ENCODE data around the gene TADA2B. TPM values are rescaled to one million over a fixed set of nuclear protein-coding genes. Genes with fewer than 3 reads are reported as not detected.

Gene TADA2B
- total and polyA plus RNA-seq, 2 donors, result 8.8 to 15.2 TPM

DNA sequence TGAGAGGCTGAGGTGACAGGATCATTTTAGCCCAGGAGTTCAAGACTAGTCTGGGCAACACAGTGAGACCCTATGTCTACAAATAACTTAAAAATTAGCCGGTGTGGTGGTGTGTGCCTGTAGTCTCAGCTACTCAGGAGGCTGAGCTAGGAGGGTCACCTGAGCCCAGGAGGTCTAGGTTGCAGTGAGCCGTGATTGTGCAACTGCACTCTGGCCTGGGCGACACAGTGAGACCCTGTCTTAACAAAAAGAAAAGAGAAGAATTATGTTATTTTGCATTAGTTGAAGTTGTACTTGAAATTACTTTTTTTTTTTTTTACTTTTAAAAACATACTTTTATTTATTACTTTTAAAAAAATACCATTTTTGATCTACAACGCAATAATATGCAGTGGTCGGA, 21.8 kb upstream of the TADA2B start:
- Histone ChIP-seq H3K36me3 (ENCODE audit: control insufficient read depth in 2 of 2, insufficient read depth in 2 of 2, low read length in 1 of 2) (peaks cover 64 to 67% of the 10 kb centered on the region in 2 donors), H3K27ac (ENCODE audit: low read depth in 1 of 2, low read length in 1 of 2) (no peak overlapping the region)
- WGBS, result 77% methylated on average over 5 of the region's 5 CpGs

GRCh38 chr4:7021930-7022664, 21.1 kb upstream of the TADA2B start:
- peaks cover 63% of the 10 kb centered on the region in 2 donors for H3K36me3 ChIP-seq (ENCODE audit: control insufficient read depth in 2 of 2, insufficient read depth in 2 of 2, low read length in 1 of 2)
- H3K4me1 ChIP-seq (ENCODE audit: control insufficient read depth in 2 of 2, insufficient read depth in 2 of 2, low read length in 2 of 2), result no peaks in the 10 kb centered on the region
- no peak for DNase-seq (ENCODE audit: low read depth in 6 of 9, low spot score in 9 of 9)
- H3K4me3 ChIP-seq (ENCODE audit: low read length in 2 of 2), result no peak overlapping the region
- no peaks in the 10 kb centered on the region for H3K9me3 ChIP-seq (ENCODE audit: control insufficient read depth in 2 of 2, insufficient read depth in 1 of 2, low read length in 1 of 2)
- no peaks in the 10 kb centered on the region for H3K27me3 ChIP-seq (ENCODE audit: control insufficient read depth in 2 of 2, insufficient read depth in 1 of 2, low read length in 1 of 2)
- 93% methylated on average over 13 of the region's 13 CpGs for WGBS
- H3K27ac ChIP-seq (ENCODE audit: low read depth in 1 of 2, low read length in 1 of 2), result no peak overlapping the region

More for the DNA sequence above, 21.8 kb upstream of the TADA2B start:
- no peak for DNase-seq (ENCODE audit: low read depth in 6 of 9, low spot score in 9 of 9)
- Histone ChIP-seq H3K4me1 (ENCODE audit: control insufficient read depth in 2 of 2, insufficient read depth in 2 of 2, low read length in 2 of 2) (no peaks in the 10 kb centered on the region), H3K27me3 (ENCODE audit: control insufficient read depth in 2 of 2, insufficient read depth in 1 of 2, low read length in 1 of 2) (no peaks in the 10 kb centered on the region), H3K9me3 (ENCODE audit: control insufficient read depth in 2 of 2, insufficient read depth in 1 of 2, low read length in 1 of 2) (no peaks in the 10 kb centered on the region), H3K4me3 (ENCODE audit: low read length in 2 of 2) (no peak overlapping the region)

GRCh38 chr4:7023486-7023885, 19.7 kb upstream of the TADA2B start:
- no peak overlapping the region for H3K4me3 ChIP-seq (ENCODE audit: low read length in 2 of 2)
- no peaks in the 10 kb centered on the region for H3K27me3 ChIP-seq (ENCODE audit: control insufficient read depth in 2 of 2, insufficient read depth in 1 of 2, low read length in 1 of 2)
- no peak overlapping the region for H3K27ac ChIP-seq (ENCODE audit: low read depth in 1 of 2, low read length in 1 of 2)
- no peaks in the 10 kb centered on the region for H3K9me3 ChIP-seq (ENCODE audit: control insufficient read depth in 2 of 2, insufficient read depth in 1 of 2, low read length in 1 of 2)
- DNase-seq (ENCODE audit: low read depth in 6 of 9, low spot score in 9 of 9), result no peak
- H3K36me3 ChIP-seq (ENCODE audit: control insufficient read depth in 2 of 2, insufficient read depth in 2 of 2, low read length in 1 of 2), result peaks cover 59 to 62% of the 10 kb centered on the region in 2 donors
- WGBS, result 98% methylated on average over 16 of the region's 16 CpGs
- no peaks in the 10 kb centered on the region for H3K4me1 ChIP-seq (ENCODE audit: control insufficient read depth in 2 of 2, insufficient read depth in 2 of 2, low read length in 2 of 2)

DNA sequence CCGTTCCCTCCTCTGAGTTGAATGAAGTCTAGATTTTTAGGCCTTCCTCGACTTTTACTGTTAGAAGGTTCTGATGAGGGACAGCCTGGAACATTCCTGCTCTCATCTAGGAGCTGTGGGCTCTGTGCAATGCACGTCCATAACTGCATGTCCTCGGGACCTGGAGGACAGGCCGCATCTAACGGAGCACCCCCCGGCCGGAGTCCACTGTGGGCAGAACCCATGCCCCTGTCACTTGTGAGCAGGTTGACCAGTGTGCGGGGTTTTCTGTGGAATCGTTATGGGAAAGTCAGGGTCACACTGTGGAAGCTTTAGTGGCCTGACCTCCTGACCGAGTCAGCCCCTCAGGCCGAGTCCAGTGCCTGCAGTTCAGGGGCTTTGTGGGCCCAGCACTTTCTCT, 19.3 kb upstream of the TADA2B start:
- no peak for DNase-seq (ENCODE audit: low read depth in 6 of 9, low spot score in 9 of 9)
- no peaks in the 10 kb centered on the region for H3K27me3 ChIP-seq (ENCODE audit: control insufficient read depth in 2 of 2, insufficient read depth in 1 of 2, low read length in 1 of 2)
- H3K27ac ChIP-seq (ENCODE audit: low read depth in 1 of 2, low read length in 1 of 2), result no peak overlapping the region
- no peaks in the 10 kb centered on the region for H3K4me1 ChIP-seq (ENCODE audit: control insufficient read depth in 2 of 2, insufficient read depth in 2 of 2, low read length in 2 of 2)
- H3K9me3 ChIP-seq (ENCODE audit: control insufficient read depth in 2 of 2, insufficient read depth in 1 of 2, low read length in 1 of 2), result no peaks in the 10 kb centered on the region
- no peak overlapping the region for H3K4me3 ChIP-seq (ENCODE audit: low read length in 2 of 2)
- WGBS, result 97% methylated on average over 12 of the region's 12 CpGs
- H3K36me3 ChIP-seq (ENCODE audit: control insufficient read depth in 2 of 2, insufficient read depth in 2 of 2, low read length in 1 of 2), result peaks cover 57 to 63% of the 10 kb centered on the region in 2 donors

GRCh38 chr4:7024336-7024890, 18.8 kb upstream of the TADA2B start:
- Histone ChIP-seq H3K9me3 (ENCODE audit: control insufficient read depth in 2 of 2, insufficient read depth in 1 of 2, low read length in 1 of 2) (no peaks in the 10 kb centered on the region), H3K36me3 (ENCODE audit: control insufficient read depth in 2 of 2, insufficient read depth in 2 of 2, low read length in 1 of 2) (peaks cover 55 to 58% of the 10 kb centered on the region in 2 donors), H3K4me1 (ENCODE audit: control insufficient read depth in 2 of 2, insufficient read depth in 2 of 2, low read length in 2 of 2) (no peaks in the 10 kb centered on the region), H3K27ac (ENCODE audit: low read depth in 1 of 2, low read length in 1 of 2) (no peak overlapping the region), H3K27me3 (ENCODE audit: control insufficient read depth in 2 of 2, insufficient read depth in 1 of 2, low read length in 1 of 2) (no peaks in the 10 kb centered on the region), H3K4me3 (ENCODE audit: low read length in 2 of 2) (no peak overlapping the region)
- WGBS, result 93% methylated on average over 19 of the region's 19 CpGs
- DNase-seq (ENCODE audit: low read depth in 6 of 9, low spot score in 9 of 9), result no peak

DNA sequence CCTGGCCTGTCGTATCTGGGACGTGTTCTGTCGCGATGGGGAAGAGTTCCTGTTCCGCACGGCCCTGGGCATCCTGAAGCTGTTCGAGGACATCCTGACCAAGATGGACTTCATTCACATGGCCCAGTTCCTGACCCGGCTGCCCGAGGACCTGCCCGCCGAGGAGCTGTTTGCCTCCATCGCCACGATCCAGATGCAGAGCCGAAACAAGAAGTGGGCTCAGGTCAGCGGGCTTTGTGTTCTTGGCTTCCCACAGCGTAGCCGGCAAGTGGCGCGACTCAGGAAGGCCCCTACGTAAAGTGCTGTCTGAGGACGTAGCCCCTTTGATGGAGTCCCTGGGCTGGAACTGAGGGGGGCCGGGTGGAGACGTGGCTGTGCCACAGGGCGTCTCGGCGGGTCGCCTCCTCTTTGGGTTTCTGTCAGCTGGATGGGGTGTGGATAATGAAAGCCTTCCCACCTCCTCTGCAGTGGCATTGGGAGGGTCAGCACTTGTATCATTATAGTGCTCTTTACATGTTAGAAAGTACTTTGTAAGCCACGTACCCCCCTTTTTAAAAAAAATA, 18.1 kb upstream of the TADA2B start:
- Histone ChIP-seq H3K9me3 (ENCODE audit: control insufficient read depth in 2 of 2, insufficient read depth in 1 of 2, low read length in 1 of 2) (peaks cover 0 to 4% of the 10 kb centered on the region in 2 donors), H3K36me3 (ENCODE audit: control insufficient read depth in 2 of 2, insufficient read depth in 2 of 2, low read length in 1 of 2) (peaks cover 56 to 64% of the 10 kb centered on the region in 2 donors), H3K4me3 (ENCODE audit: low read length in 2 of 2) (no peak overlapping the region), H3K4me1 (ENCODE audit: control insufficient read depth in 2 of 2, insufficient read depth in 2 of 2, low read length in 2 of 2) (no peaks in the 10 kb centered on the region), H3K27me3 (ENCODE audit: control insufficient read depth in 2 of 2, insufficient read depth in 1 of 2, low read length in 1 of 2) (no peaks in the 10 kb centered on the region), H3K27ac (ENCODE audit: low read depth in 1 of 2, low read length in 1 of 2) (no peak overlapping the region)
- DNase-seq (ENCODE audit: low read depth in 6 of 9, low spot score in 9 of 9), result no peak
- 96% methylated on average over 28 of the region's 28 CpGs for WGBS

- peaks cover 0 to 4% of the 10 kb centered on the region in 2 donors for H3K9me3 ChIP-seq (ENCODE audit: control insufficient read depth in 2 of 2, insufficient read depth in 1 of 2, low read length in 1 of 2)
- H3K4me1 ChIP-seq (ENCODE audit: control insufficient read depth in 2 of 2, insufficient read depth in 2 of 2, low read length in 2 of 2), result no peaks in the 10 kb centered on the region
- H3K27ac ChIP-seq (ENCODE audit: low read depth in 1 of 2, low read length in 1 of 2), result no peak overlapping the region
- DNase-seq (ENCODE audit: low read depth in 6 of 9, low spot score in 9 of 9), result no peak
- no peak overlapping the region for H3K4me3 ChIP-seq (ENCODE audit: low read length in 2 of 2)
- H3K27me3 ChIP-seq (ENCODE audit: control insufficient read depth in 2 of 2, insufficient read depth in 1 of 2, low read length in 1 of 2), result no peaks in the 10 kb centered on the region
- H3K36me3 ChIP-seq (ENCODE audit: control insufficient read depth in 2 of 2, insufficient read depth in 2 of 2, low read length in 1 of 2), result peaks cover 58 to 73% of the 10 kb centered on the region in 2 donors
- 98% methylated on average over 9 of the region's 9 CpGs for WGBS
Measured at GRCh38 chr4:7026107-7026506, 17.1 kb upstream of the TADA2B start.

DNA sequence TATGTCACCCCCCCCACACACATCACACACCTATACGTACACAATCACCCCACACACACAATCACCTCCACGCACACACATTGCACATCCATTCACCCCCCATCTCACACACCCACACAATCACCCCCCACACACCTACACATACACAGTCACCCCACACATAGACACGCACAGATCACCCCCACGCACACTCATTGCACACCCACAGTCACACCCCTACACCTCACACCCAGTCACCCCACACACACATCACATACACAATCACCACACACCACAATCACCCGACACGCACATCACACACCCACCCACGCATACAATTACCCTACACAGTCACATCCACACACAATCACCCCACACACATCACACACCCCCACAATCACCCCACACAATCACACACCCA, 15.9 kb upstream of the TADA2B start:
- no peak overlapping the region for H3K27ac ChIP-seq (ENCODE audit: low read depth in 1 of 2, low read length in 1 of 2)
- 98% methylated on average over 7 of the region's 7 CpGs for WGBS
- DNase-seq (ENCODE audit: low read depth in 6 of 9, low spot score in 9 of 9), result no peak

DNA sequence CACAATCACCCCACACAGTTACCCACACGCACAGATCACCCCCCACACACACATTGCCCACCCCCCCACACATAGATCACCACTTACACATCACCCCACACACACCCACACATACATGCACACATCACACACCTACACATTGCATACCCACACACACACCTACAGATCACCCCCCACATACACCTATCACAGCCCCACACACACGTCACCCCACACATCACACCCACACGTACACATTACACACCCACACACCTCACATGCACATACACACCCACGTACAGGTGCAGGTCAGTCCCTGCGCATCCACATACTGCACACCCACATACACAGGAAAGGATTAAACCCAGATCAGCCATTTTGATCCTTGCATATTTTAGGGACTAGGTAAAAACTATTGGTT, 15.3 kb upstream of the TADA2B start:
- no peak for DNase-seq (ENCODE audit: low read depth in 6 of 9, low spot score in 9 of 9)
- H3K27ac ChIP-seq (ENCODE audit: low read depth in 1 of 2, low read length in 1 of 2), result no peak overlapping the region
- WGBS, result 97% methylated on average over 5 of the region's 5 CpGs
- no peaks in the 10 kb centered on the region for H3K4me1 ChIP-seq (ENCODE audit: control insufficient read depth in 2 of 2, insufficient read depth in 2 of 2, low read length in 2 of 2)
- no peaks in the 10 kb centered on the region for H3K27me3 ChIP-seq (ENCODE audit: control insufficient read depth in 2 of 2, insufficient read depth in 1 of 2, low read length in 1 of 2)
- H3K36me3 ChIP-seq (ENCODE audit: control insufficient read depth in 2 of 2, insufficient read depth in 2 of 2, low read length in 1 of 2), result peaks cover 54 to 80% of the 10 kb centered on the region in 2 donors
- peaks cover 0 to 4% of the 10 kb centered on the region in 2 donors for H3K9me3 ChIP-seq (ENCODE audit: control insufficient read depth in 2 of 2, insufficient read depth in 1 of 2, low read length in 1 of 2)
- no peak overlapping the region for H3K4me3 ChIP-seq (ENCODE audit: low read length in 2 of 2)

More for the DNA sequence above, 15.9 kb upstream of the TADA2B start:
- Histone ChIP-seq H3K4me3 (ENCODE audit: low read length in 2 of 2) (no peak overlapping the region), H3K36me3 (ENCODE audit: control insufficient read depth in 2 of 2, insufficient read depth in 2 of 2, low read length in 1 of 2) (peaks cover 54 to 78% of the 10 kb centered on the region in 2 donors), H3K9me3 (ENCODE audit: control insufficient read depth in 2 of 2, insufficient read depth in 1 of 2, low read length in 1 of 2) (peaks cover 0 to 4% of the 10 kb centered on the region in 2 donors), H3K27me3 (ENCODE audit: control insufficient read depth in 2 of 2, insufficient read depth in 1 of 2, low read length in 1 of 2) (no peaks in the 10 kb centered on the region), H3K4me1 (ENCODE audit: control insufficient read depth in 2 of 2, insufficient read depth in 2 of 2, low read length in 2 of 2) (no peaks in the 10 kb centered on the region)
